GM18861 (cell line): Measurements from ENCODE around the gene PCAT7.
"Not testable (repeated sequence)": the region's sequence is repeated elsewhere in the genome, so short reads cannot be mapped to it uniquely, and the experiment has no call there.

Experiments
- ATAC-seq: cut with Tn5 transposase; IDR thresholded peaks from one replicate; pipeline ENCODE4 v1.9.1; 2021; ENCODE audit not compliant: unreplicated experiment

Gene PCAT7

DNA sequence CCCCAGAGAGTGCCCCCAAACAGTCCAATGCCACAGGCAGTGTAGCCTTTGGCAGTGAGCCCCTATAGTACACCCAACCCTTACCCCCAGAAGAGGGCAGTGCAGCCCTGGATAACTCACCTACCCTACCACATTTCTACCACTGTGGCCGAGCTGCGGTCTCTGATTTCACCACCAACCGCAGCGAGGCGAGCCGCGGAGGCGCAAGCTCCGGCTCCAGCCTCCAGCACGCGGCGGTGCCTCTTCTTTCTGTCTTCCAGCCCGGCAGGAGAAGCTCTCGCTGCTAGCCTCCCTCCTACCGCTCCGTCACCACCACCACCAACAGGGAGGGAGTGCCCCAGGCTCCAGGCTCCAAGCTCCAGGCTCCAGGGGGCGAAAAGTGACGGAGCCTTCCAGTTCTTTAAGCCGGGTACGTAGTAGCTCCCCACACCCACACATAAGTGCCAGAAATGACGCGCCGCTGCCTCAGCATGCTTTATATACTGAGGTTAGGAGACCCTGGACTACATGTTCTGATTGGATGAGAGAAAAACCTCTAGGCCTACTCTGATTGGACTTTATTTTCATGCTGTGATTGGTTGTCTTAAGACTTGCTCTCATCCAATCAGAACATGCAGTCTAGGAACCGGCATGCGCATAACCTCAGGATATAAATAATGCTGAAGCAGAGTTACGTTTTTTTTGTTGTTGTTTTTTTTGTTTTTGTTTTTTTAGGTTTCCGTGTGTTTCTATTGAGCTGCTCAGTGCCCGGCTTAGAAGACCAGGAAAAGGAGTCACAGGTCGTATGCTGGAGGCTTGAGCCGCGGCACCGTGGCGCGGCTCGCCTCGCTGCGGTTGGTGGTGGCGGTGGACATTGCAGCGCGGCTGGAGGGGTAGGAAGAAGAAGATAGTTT is at the start of gene PCAT7:
PCAT7 (plus strand) TSS at position 645 of the 893 bp plus-strand sequence.
- ATAC-seq: no peak

DNA sequence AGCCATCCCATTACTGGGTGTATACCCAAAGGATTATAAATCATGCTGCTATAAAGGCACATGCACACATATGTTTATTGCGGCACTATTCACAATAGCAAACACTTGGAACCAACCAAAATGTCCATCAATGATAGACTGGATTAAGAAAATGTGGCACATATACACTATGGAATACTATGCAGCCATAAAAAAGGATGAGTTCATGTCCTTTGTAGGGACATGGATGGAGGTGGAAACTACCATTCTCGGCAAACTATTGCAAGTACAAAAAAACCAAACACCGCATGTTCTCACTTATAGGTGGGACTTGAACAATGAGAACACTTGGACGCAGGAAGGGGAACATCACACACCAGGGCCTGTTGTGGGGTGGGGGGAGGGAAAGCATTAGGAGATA is 48.5 kb upstream of the PCAT7 start:
- ATAC-seq: not testable (repeated sequence)

- no peak for ATAC-seq
These were observed 47.2 kb upstream of the PCAT7 start for GRCh38 chr9:94507531-94508258.

DNA sequence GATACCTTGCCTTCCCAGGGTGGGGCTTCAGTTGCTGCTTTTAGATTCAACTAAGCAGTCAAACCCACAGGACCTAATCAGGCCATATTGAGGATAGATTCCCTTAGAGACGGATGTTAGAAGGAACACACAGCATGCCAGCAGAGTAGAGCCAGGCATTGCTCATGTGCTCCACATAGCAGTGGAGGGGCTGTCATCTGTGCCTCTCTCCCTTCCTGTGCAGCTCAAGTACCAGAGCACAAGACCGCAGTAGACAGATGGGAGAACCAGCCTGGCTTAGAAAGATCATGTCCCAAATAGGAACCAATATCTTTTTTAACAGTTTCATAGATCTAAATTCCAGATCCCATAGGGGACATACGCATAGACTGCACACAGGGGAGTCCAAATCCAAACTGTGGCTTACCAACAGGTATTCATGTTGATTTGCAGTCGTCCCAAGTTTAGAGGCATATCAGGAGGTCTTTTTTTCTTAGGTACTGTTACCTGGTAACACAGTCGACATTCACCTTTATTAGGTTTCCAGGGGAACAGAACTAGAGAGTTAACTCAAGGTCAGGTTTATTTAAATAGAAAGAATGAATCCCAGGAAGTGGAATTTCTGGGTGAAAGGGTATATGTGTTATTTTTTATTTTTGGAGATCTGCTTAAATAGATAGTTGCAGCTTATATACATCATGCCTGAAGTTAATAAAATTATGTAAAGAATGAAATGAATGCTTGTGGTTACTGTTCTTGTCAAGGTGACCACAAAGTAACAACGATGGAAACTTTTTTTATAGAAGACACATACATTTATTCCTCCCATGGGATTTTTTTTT is 43.5 kb upstream of the PCAT7 start:
- ATAC-seq: no peak

DNA sequence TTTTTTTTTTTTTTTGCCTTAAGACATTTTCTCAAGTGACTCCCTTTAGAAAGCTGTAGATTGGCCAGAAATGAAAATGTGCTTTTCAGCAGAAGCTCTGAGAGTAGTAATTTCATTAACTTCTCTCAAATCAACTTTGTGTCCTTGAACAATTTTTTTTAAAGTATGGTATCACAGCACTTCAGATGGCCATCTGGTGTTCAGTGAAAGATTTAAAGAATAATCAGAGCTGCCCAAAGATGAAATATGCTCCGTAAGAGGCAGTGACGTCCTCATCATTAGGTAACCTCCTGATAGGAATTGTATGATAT is 43.0 kb upstream of the PCAT7 start:
- no peak for ATAC-seq

GRCh38 chr9:94514722-94515121 is 40.2 kb upstream of the PCAT7 start:
- no peak for ATAC-seq

DNA sequence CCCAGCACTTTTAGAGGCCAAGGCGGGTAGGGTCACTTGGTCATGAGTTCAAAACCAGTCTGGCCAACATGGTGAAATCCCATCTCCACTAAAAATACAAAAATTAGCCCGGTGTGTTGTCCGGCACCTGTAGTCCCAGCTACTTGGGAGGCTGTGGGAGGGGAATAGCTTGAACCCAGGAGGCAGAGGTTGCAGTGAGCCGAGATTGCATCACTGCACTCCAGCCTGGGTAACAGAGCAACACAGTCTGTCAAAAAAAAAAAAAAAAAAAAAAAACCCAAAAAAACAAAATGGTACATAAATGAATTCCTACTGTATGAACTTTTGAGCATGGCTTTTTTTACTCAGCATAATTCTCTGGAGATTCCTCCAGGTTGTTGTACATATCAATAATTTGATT is 37.6 kb upstream of the PCAT7 start:
- no peak for ATAC-seq

DNA sequence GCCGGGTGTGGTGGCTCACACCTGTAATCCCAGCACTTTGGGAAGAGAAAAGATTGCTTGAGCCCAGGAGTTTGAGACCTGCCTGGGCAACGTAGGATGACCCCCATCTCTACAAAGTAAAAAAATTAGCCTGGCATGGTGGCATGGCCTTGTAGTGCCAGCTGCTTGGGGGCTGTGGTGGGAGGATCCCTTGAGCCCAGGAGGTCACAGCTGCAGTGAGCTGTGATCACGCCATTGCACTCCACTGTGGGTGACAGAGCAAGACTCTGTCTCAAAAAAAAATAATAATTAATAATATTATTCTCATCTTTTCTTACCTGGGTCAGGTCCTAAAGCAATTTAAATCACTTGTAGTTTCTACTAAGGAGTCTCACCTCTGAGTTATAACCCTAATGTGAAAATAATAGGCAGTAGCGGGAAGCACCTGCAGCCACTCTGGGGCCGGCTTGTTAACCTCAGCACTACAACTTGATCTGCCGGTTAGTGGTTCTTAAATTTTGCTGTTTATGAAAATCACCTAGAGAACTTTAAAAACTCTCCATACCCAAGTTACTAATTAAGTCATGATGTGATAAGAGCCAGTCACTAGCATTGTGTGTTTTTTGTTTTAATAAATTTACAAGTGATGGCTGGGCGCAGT is 29.4 kb upstream of the PCAT7 start:
- no peak for ATAC-seq

- ATAC-seq: no peak
These were observed 28.6 kb upstream of the PCAT7 start for GRCh38 chr9:94526271-94526670.

- no peak for ATAC-seq
These were observed 27.9 kb upstream of the PCAT7 start for GRCh38 chr9:94526951-94527350.

GRCh38 chr9:94528886-94529285 is 26.0 kb upstream of the PCAT7 start:
- ATAC-seq: no peak

DNA sequence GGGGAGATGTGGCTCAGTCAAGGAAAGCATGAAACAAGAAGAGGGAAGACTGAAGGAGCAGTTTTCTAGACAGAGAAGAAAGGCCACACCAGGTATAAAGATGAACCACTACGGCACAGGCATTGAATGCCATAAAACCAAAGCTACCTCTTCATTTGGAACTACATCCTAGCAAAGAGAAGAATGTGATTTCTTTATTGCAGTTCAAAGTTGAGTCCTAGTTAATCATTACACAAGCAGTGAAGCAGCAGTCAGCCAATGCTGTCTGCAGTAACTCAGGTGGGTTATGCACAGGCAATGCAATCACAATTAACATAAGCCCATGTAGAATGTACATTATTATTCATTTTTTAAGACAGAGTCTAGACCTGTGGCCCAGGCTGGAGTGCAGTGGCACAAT is 21.7 kb upstream of the PCAT7 start:
- no peak for ATAC-seq

DNA sequence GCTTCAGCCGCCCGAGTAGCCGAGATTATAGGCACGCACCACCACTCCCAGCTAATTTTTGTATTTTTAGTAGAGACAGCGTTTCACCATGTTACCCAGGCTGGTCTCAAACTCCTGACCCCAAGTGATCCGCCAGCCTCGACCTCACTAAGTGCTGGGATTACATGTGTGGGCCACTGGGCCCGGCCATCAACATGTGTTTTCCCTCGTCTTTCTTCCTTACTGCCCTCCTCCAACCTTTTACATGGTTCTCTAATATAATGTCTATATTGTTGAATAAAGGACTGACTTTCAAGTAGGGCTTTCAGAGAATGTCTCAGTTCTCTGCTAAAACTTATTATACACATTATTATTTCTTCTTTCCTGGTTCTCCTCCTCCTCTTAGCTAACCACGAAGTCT is 21.3 kb upstream of the PCAT7 start:
- ATAC-seq: no peak

DNA sequence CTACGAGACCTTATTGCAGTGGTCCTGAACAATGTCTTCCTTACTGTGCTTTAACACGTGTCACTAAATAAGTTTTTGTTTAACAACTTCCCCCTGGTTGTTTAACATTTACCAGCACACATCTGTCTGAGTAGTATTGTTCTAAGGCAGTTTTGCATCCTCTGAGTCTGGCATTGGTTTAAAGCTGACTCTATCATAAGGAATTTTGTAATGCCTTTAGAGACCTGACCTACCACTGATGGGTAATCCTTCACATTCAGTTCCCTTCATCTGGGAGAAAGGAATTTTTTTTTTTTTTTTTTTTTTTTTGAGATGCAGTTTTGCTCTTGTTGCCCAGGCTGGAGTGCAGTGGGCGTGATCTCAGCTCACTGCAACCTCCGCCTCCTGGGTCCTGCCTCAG is 20.0 kb upstream of the PCAT7 start:
- ATAC-seq: no peak

DNA sequence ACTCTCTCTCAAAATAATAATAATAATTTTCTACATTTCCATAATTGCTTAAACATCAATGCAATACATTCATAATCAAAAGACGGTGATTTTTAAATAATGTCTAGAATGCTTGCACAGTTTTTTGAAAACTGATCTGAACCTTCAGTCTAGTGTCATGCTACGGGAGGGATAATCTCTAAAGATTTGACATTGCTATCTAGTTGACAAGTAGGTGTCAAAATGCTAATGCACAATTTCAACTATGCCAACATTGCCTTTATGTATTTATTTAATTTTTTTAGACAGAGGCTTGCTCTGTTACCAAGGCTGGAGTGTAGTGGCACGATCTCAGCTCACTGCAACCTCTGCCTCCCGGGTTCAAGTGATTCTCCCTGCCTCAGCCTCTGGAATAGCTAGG is 16.0 kb upstream of the PCAT7 start:
- no peak for ATAC-seq

DNA sequence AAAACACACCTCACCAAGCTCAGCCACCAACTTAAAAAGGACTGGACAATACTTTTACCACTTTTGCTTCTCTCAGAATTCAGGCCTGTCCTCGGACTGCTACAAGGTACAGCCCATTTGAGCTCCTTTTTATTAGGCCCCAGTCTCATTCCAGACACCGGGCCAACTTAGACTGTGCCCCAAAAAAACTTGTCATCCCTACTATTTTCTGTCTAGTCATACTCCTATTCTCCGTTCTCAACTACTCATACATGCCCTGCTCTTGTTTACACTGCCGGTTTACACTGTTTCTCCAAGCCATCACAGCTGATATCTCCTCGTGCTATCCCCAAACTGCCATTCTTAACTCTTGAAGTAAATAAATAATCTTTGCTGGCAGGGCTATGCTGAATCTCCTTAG is 10.5 kb upstream of the PCAT7 start:
- not testable (repeated sequence) for ATAC-seq

DNA sequence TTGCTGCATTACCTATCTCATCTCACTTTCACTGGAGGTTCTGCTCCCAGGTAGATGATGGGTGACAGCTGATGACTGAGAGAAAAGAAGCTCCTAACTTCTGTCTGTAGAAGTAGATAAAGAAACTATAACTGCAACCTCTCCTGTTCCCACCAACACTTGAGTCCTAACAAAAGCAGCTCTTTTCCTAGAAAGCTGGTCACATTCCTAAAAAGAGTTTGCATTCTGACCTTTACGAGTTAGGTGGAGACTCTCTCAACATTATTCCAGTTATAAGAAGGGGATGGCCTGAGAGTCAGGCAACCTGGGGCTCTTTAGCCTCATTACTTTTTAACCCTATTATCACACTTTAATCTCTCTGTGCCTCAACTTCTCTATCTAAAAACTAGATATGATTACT is 8.9 kb upstream of the PCAT7 start:
- ATAC-seq: no peak

GRCh38 chr9:94553029-94553938 is 1.6 kb upstream of the PCAT7 start:
- ATAC-seq: no peak

DNA sequence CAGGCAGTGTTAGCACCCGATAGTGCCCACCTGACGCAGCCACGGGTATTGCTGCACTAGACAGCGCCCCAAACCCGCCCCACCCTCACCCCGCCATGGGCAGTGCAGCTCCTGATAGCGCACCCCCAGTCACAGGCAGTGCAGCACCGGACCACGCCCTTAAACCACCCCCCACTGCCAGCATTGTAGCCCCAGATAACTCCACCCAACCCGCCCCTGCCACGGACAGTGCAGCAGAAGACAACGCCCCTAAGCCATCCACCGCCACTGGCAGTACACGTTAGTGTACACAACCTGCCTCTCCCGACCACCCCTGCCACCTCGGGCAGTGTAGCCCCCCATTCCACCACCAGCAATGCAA is 825 bp upstream of the PCAT7 start:
- no peak for ATAC-seq

DNA sequence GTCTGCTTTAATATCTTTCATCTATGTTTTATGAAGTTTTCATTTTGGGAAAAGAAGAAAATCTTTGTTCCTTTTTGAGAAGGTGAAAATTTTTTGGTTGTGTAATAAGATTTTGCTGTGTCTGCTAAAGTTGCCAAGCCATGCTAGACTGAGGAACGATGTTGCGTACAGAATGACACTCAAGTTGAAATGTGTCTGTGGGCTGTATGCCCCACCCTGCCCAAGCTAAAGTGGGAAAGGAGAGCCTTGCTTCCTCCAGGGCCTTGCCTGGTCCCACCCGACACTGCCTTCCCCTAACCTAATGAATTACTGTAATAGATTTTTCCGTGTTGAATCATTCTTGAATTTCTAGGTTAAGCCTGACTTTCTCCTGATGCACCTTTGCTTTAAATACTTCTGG is 2.5 kb downstream of the PCAT7 start:
- ATAC-seq: no peak
